ENCODE data around the gene ZNF33A. TPM values are rescaled to one million over a fixed set of nuclear protein-coding genes. Genes with fewer than 3 reads are reported as not detected.
"Not testable (repeated sequence)": the region's sequence is repeated elsewhere in the genome, so short reads cannot be mapped to it uniquely, and the experiment has no call there.

ZNF33A gene
- total RNA-seq, 1 experiment from 2014 or later: 13.6 TPM

DNA sequence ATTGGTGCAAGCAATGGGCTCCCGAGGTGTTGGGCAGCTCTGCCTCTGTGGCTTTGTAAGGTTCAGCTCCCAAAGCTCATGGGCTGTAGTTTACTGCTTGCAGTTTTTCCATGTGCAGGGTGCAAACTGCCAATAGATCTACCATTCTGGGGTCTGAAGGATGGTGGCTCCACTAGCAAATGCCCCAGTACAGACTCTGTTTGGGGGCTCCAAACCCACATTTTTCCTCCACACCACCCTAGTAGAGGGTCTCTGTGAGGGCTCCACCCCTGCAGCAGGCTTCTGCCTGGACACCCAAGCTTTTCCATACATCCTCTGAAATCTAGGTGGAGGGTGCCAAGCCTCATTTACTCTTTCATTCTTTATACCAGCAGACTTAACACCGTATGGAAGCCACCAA is 66.2 kb downstream of the ZNF33A start:
- Histone ChIP-seq H3K4me1 (no peaks in the 10 kb centered on the region), H3K36me3 (no peaks in the 10 kb centered on the region), H3K4me3 (no peak overlapping the region), H3K27ac (no peak overlapping the region), H3K9me3 (replicated peaks) (no peaks in the 10 kb centered on the region), H3K27me3 (no peaks in the 10 kb centered on the region)
- DNase-seq: no peak

DNA sequence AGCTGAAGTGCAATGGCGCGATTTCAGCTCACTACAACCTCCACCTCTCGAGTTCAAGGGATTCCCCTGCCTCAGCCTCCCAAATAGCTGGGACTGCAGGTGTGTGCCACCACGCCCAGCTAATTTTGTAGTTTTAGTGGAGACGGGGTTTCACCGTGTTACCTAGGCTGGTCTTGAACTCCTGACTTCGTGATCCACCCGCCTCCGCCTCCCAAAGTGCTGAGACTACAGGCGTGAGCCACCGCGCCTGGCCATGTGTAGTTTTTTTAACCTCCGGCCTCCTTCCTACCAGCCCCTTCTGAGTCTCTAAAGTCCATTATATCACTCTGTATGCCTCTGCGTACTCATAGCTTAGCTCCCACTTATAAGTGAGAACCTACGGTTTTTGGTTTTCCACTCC is 82.8 kb downstream of the ZNF33A start:
- not testable (repeated sequence) for DNase-seq; H3K27ac ChIP-seq; H3K4me1 ChIP-seq; H3K27me3 ChIP-seq; H3K4me3 ChIP-seq; H3K9me3 ChIP-seq (replicated peaks)
- peaks cover 18% of the 10 kb centered on the region for H3K36me3 ChIP-seq

DNA sequence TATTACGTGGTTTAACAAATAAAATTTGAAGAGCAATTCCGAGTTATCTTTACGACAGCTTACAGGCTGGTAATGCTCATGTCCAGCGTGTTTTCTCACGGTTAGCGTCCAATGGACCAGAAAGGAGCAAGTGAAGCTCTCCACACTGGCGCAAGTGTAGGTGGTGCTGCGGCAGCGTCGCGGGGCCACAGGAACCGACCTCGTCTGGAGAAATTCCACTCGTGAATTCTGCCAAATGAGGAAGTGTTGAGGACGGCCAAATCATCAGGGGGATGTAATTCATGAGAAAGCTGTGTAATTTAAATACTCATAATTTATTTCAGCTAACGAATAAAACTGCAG is 83.3 kb downstream of the ZNF33A start:
- no peaks in the 10 kb centered on the region for H3K9me3 ChIP-seq (replicated peaks)
- peak overlapping the region; percentile 82 for H3K4me3 ChIP-seq
- H3K27me3 ChIP-seq: no peaks in the 10 kb centered on the region
- H3K4me1 ChIP-seq: peaks cover 3% of the 10 kb centered on the region; the same call in 1 of the 2 replicates
- H3K27ac ChIP-seq: no peak overlapping the region; the same call in 1 of the 2 replicates
- no peak for DNase-seq
- H3K36me3 ChIP-seq: peaks cover 19% of the 10 kb centered on the region

DNA sequence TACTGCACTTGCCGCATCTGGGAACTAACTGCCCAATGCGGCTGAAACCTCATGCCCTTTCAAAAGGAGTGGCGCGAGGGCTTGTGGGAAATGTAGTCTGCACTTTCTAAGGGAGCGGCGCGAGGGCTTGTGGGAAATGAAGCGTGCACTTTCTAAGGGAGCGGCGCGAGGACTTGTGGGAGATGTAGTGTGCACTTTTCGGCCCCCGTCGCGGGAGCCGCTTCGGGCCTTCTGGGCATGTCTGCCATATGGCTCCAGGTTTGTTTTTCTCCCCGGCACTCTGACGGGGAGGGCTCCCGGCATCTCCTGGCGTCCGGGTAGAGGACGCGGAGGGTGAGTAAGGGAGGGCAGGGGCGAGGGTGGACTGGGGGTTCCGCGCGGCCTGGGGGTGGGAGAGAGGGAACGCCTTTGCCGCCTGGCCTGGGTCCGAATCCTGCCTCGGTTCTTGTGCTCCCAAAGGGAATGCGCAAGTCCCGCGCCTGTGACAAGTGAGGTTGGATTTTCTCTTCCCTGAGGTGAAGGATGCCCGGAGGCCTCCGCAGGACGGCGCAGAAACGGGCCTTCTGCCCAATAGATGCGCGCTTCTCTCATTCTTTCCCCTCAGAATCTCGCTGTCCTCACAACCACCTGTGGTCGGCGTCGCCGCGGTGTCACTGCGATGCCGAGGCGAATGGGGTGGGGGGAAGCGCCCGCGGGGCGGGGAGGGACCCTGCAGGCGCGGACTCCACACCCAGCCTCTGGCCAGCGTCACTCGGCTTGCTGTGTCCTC is 83.9 kb downstream of the ZNF33A start, which contains the start of gene ZNF37A:
TSS of gene ZNF37A (plus strand) at position 180 of the 769 bp plus-strand sequence. CDS start 2,281 bp downstream, outside the sequence.
- H3K27ac ChIP-seq: peak within 1 kb of the TSS; percentile 80
- H3K9me3 ChIP-seq (replicated peaks): no peaks in the 10 kb centered on the region
- peak within 1 kb of the TSS; percentile 82 for H3K4me3 ChIP-seq
- peaks cover 19% of the 10 kb centered on the region for H3K36me3 ChIP-seq
- no peaks in the 10 kb centered on the region for H3K27me3 ChIP-seq
- H3K4me1 ChIP-seq: peaks cover 3% of the 10 kb centered on the region; the same call in 1 of the 2 replicates
- DNase-seq: peak; percentile 89 to 95

DNA sequence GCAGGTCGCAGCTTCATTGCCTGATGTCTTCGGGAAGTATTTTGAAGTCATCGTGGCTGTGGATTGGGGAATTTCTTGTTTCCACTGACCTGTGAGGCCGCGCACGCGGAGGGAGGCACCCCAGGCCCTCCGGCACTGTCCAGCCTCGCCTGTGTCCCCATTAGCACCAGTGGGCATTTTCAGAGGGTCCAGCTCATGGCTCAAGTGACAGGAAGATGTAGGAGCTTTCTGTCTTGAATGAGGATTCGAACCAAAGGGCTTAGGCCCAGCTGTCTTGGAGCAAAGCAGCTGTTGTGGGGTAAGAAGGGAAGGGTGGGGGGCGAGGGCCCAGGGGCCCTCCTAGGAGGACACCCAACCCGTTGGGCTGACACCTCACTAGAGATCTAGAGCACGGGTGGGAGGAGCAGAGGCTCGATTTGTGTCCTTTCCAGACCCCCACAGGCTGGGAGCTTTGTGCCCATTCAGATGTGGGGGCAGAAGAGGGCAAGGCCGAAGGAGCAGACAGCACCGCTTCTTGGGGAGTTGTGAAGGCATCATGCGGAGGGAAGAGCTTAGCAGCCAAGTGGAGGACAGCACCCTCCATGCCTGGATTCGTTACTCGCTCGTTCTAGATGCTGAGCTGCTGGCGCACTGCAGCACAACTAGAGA is 84.6 kb downstream of the ZNF33A start:
- Histone ChIP-seq H3K9me3 (replicated peaks) (no peaks in the 10 kb centered on the region), H3K4me1 (peaks cover 3% of the 10 kb centered on the region; the same call in 1 of the 2 replicates), H3K27me3 (no peaks in the 10 kb centered on the region), H3K36me3 (peaks cover 19% of the 10 kb centered on the region), H3K27ac (peak overlapping the region; percentile 80), H3K4me3 (peak overlapping the region; percentile 82)
- peak in 1 of 2 experiments; percentile 31 for DNase-seq

DNA sequence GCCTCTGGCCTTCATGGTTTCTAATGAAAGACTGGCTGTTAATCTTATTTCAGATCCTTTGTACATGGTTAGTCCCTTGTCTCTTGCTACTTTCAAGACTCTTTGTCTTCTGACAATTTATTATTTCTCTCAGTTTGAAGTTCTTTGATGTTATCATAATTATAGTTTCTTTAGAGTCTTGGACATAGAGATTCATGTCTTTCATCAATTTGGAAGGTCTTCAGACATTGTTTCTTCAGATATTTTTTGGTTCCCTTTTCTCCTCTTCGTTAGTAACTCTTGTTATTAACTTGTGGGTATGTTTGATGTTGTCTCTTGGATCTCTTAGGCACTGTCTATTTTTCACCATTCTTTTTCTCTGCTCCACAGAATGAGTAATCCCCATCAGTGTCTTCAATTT is 92.4 kb downstream of the ZNF33A start:
- DNase-seq: no peak
- no peak overlapping the region for H3K4me3 ChIP-seq
- H3K4me1 ChIP-seq: no peaks in the 10 kb centered on the region
- no peaks in the 10 kb centered on the region; the same call in 1 of the 2 replicates for H3K9me3 ChIP-seq (replicated peaks)
- peaks cover 38% of the 10 kb centered on the region for H3K36me3 ChIP-seq
- H3K27ac ChIP-seq: no peak overlapping the region
- no peaks in the 10 kb centered on the region for H3K27me3 ChIP-seq

DNA sequence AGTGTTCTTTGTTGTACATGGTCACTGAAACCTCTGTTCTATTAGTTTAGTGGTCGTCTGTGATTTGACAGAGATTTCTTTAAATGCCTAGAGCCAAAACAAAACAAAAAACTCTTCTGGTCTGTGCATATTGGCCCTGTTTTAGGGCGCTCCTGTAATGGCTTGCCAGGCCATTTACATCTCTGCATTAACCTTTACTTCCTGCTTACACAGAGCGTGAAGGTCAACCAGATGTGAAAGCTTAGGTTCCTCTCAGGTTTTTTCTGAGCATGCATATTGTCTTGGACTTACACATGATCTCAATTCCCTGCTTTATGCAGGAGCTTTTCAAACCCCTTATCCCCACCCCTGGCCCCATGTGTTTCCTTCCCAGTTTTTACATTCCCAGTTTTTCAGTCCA is 93.3 kb downstream of the ZNF33A start:
- no peaks in the 10 kb centered on the region for H3K27me3 ChIP-seq
- DNase-seq: no peak
- H3K4me1 ChIP-seq: no peaks in the 10 kb centered on the region
- H3K27ac ChIP-seq: no peak overlapping the region
- peaks cover 2% of the 10 kb centered on the region; the same call in 1 of the 2 replicates for H3K9me3 ChIP-seq (replicated peaks)
- H3K36me3 ChIP-seq: peaks cover 31% of the 10 kb centered on the region
- H3K4me3 ChIP-seq: no peak overlapping the region

DNA sequence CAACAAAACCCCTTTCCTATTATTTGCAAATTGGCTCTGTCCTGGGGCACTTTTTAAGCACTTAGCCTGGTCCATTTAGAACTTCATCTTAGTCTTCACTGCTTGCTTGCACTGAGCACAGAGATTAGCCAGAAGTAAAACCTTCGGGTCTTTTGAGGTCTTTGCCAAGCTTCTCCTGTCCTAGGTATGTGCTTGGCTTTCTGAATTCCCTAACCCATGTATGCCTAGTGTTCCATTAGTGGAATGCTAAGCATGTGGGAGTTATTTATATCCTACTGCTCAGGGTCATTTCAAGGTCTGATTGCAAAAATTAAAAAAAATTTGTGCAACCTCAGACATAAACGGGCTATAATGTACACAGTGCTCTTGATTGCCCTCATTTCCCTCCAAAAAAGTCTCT is 101.7 kb downstream of the ZNF33A start:
- Histone ChIP-seq H3K4me1 (no peaks in the 10 kb centered on the region), H3K27ac (no peak overlapping the region), H3K36me3 (peaks cover 34% of the 10 kb centered on the region), H3K27me3 (no peaks in the 10 kb centered on the region), H3K4me3 (no peak overlapping the region), H3K9me3 (replicated peaks) (peaks cover 8% of the 10 kb centered on the region)
- DNase-seq: no peak

Other genes starting within 250 kb of the ZNF33A start
- 13.5 and 14.7 TPM in 2 replicates for gene ZNF248, start 153.1 kb upstream of the ZNF33A start, total RNA-seq (2014; rRNA removed; shearing (Covaris generic))
- 2.9 and 3.7 TPM in 2 replicates for gene ZNF25, start 34.0 kb upstream of the ZNF33A start, total RNA-seq (2014; rRNA removed; shearing (Covaris generic))
- 15.0 and 17.2 TPM in 2 replicates for gene ZNF37A, start 83.7 kb downstream of the ZNF33A start, total RNA-seq (2014; rRNA removed; shearing (Covaris generic))

Measured in SJCRH30 (cell line).